HepG2 (cell line): Measurements from ENCODE around the gene PRR27. TPM values are rescaled to one million over a fixed set of nuclear protein-coding genes. Genes with fewer than 3 reads are reported as not detected.

Source experiments
- FOXK1 ChIP-seq: sonication (generic); formaldehyde crosslinking; IDR thresholded peaks from 2 replicates; pipeline ENCODE4 v1.4.0; 2020; ENCODE audit warnings: low read depth, missing genetic modification reagents, borderline replicate concordance
- HCFC1 ChIP-seq: fragments of 150-350 bp; IDR thresholded peaks from 2 replicates; pipeline ENCODE4 v1.6.1; 2014; ENCODE audit warnings: low read depth, low read length
- HNF4A ChIP-seq: sonication (generic); formaldehyde crosslinking; IDR thresholded peaks from 2 replicates; pipeline ENCODE4 v1.4.0; 2020; ENCODE audit warnings: missing genetic modification reagents
- HOXA7 ChIP-seq: sonication (generic); formaldehyde crosslinking; IDR thresholded peaks from 2 replicates; pipeline ENCODE4 v1.8.1; 2022; ENCODE audit warnings: mild to moderate bottlenecking, missing genetic modification reagents, moderate library complexity
- JUN ChIP-seq: sonication (generic); formaldehyde crosslinking; IDR thresholded peaks from 2 replicates; pipeline ENCODE4 v1.4.0; 2020; ENCODE audit warnings: mild to moderate bottlenecking, missing genetic modification reagents
- JUND ChIP-seq: sonication (generic); formaldehyde crosslinking; IDR thresholded peaks from 2 replicates; pipeline ENCODE4 v1.8.0; 2022; ENCODE audit warnings: mild to moderate bottlenecking, missing genetic modification reagents
- KDM5B ChIP-seq: sonication (generic); formaldehyde crosslinking; IDR thresholded peaks from 2 replicates; pipeline ENCODE4 v1.4.0; 2020; ENCODE audit warnings: missing genetic modification reagents, mild to moderate bottlenecking, borderline replicate concordance
- NFE2L2 ChIP-seq: fragments of 150-350 bp; IDR thresholded peaks from 2 replicates; pipeline ENCODE4 v1.6.1; 2014; ENCODE audit warnings: low read length
- PPARG ChIP-seq: conservative IDR thresholded peaks from 2 replicates; pipeline ENCODE4 v1.6.1; 2016; ENCODE audit warnings: missing biosample characterization, missing genetic modification reagents
- REXO4 ChIP-seq: sonication (generic); formaldehyde crosslinking; IDR thresholded peaks from 2 replicates; pipeline ENCODE4 v1.8.0; 2022; ENCODE audit warnings: missing genetic modification reagents, mild to moderate bottlenecking, borderline replicate concordance
- SALL1 ChIP-seq: sonication (generic); formaldehyde crosslinking; IDR thresholded peaks from 2 replicates; pipeline ENCODE4 v1.8.0; 2022; ENCODE audit warnings: mild to moderate bottlenecking, missing genetic modification reagents
- SAP130 ChIP-seq: IDR thresholded peaks from 2 replicates; pipeline ENCODE4 v1.6.1; 2016; ENCODE audit warnings: low read depth
- SATB2 ChIP-seq: sonication (generic); formaldehyde crosslinking; IDR thresholded peaks from 2 replicates; pipeline ENCODE4 v1.5.0; 2020; ENCODE audit warnings: missing genetic modification reagents
- SIX4 ChIP-seq: sonication (generic); formaldehyde crosslinking; IDR thresholded peaks from 2 replicates; pipeline ENCODE4 v1.4.0; 2020; ENCODE audit warnings: missing genetic modification reagents
- SOX5 ChIP-seq: IDR thresholded peaks from 2 replicates; pipeline ENCODE4 v1.6.1; 2016; ENCODE audit warnings: borderline replicate concordance
- TBX2 ChIP-seq: sonication (generic); formaldehyde crosslinking; IDR thresholded peaks from 2 replicates; pipeline ENCODE4 v1.5.0; 2020; ENCODE audit warnings: missing genetic modification reagents, mild to moderate bottlenecking, borderline replicate concordance
- TOPORS ChIP-seq: sonication (generic); formaldehyde crosslinking; IDR thresholded peaks from 2 replicates; pipeline ENCODE4 v1.8.0; 2023; ENCODE audit warnings: mild to moderate bottlenecking, missing genetic modification reagents
- TP53 ChIP-seq: sonication (generic); formaldehyde crosslinking; conservative IDR thresholded peaks from 2 replicates; pipeline ENCODE4 v1.4.0; 2020; ENCODE audit warnings: missing genetic modification reagents
- ZBTB20 ChIP-seq: sonication (generic); formaldehyde crosslinking; IDR thresholded peaks from 2 replicates; pipeline ENCODE4 v1.8.1; 2023; ENCODE audit warnings: missing genetic modification reagents, low read depth, mild to moderate bottlenecking, borderline replicate concordance
- ZNF652 ChIP-seq: IDR thresholded peaks from 2 replicates; pipeline ENCODE4 v1.6.1; 2016; ENCODE audit warnings: low read depth, borderline replicate concordance
- polyA plus RNA-seq, 8 experiments: library from polyadenylated mRNA; depleted of rRNA in 3 of 8; stranded (reverse) in 7 of 8; unstranded in 1 of 8; fragments of >200 nt; fragmentation: Illumina TruSeq in 4 of 8; extraction: Trizol in 4 of 8; gene quantifications; 2 replicates each; pipeline versions ENCODE4 v1.2.1 to v1.2.3, GENCODE V29; 2011 to 2016; ENCODE audit warnings: low read depth in 4 of 8, missing spikeins in 1 of 8, mixed read lengths in 1 of 8; ENCODE audit not compliant: insufficient read depth in 1 of 8
- total RNA-seq, 5 experiments: library from RNA; depleted of rRNA; stranded (reverse); fragments of >200 nt; fragmentation: Illumina TruSeq; extraction: Trizol; gene quantifications; 2 replicates each; pipeline ENCODE4 v1.2.3, GENCODE V29; 2016; ENCODE audit warnings: low read depth in 1 of 5
- TF ChIP-seq, protein P1 (sequence below), 2 experiments: IDR thresholded peaks; 2 replicates each; pipeline ENCODE4 v1.6.1; 2011 to 2012; ENCODE audit warnings: low read length in 2 of 2, borderline replicate concordance in 1 of 2, low read depth in 1 of 2, mild to moderate bottlenecking in 1 of 2, moderate library complexity in 1 of 2
- TF ChIP-seq, protein P2 (sequence below): sonication (generic); formaldehyde crosslinking; IDR thresholded peaks from 2 replicates; pipeline ENCODE4 v1.4.0; 2020; ENCODE audit warnings: missing genetic modification reagents
- TF ChIP-seq, protein P3 (sequence below): sonication (generic); formaldehyde crosslinking; IDR thresholded peaks from 2 replicates; pipeline ENCODE4 v1.8.1; 2023; ENCODE audit warnings: mild to moderate bottlenecking, missing genetic modification reagents
- TF ChIP-seq, protein P4 (sequence below): sonication (generic); formaldehyde crosslinking; conservative IDR thresholded peaks from 2 replicates; pipeline ENCODE4 v1.8.0; 2022; ENCODE audit warnings: low read depth, missing genetic modification reagents

The PRR27 gene
- total and polyA plus RNA-seq, 2 of the 13 experiments (the other 11 are each of a cell fraction or from before 2014, with no cell fraction given): not detected

DNA sequence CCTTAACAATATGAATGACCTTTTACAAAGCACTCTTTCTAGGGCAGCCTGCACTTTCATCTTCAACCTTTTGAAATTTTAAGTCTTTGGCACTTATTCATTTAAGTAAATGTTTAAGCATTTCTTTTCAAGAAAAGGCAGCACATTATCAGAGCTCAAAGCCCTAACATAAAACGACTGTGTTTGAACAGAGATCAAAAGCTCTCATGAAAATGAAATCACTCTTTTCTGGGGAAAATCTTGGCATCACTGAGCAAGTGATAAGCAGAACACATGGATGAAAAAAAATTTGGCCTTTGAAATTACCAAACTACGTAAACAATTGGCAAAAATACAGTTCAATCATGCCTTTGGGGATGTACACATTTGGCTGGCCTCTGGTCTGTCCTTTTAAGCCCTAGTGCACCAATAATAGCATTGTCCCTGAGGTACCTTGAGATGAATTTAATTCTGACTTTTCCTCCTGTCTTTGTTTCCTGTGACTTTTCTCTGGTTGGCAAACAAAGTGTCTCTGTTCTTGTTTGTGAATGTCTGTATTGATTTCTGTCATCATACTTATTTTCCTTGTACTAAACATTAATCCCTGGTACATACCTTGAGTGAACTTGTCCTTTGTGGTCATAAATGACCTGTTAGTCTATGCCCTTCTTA is 28.6 kb downstream of the PRR27 start (continued):
- TF ChIP-seq, protein P1, sequence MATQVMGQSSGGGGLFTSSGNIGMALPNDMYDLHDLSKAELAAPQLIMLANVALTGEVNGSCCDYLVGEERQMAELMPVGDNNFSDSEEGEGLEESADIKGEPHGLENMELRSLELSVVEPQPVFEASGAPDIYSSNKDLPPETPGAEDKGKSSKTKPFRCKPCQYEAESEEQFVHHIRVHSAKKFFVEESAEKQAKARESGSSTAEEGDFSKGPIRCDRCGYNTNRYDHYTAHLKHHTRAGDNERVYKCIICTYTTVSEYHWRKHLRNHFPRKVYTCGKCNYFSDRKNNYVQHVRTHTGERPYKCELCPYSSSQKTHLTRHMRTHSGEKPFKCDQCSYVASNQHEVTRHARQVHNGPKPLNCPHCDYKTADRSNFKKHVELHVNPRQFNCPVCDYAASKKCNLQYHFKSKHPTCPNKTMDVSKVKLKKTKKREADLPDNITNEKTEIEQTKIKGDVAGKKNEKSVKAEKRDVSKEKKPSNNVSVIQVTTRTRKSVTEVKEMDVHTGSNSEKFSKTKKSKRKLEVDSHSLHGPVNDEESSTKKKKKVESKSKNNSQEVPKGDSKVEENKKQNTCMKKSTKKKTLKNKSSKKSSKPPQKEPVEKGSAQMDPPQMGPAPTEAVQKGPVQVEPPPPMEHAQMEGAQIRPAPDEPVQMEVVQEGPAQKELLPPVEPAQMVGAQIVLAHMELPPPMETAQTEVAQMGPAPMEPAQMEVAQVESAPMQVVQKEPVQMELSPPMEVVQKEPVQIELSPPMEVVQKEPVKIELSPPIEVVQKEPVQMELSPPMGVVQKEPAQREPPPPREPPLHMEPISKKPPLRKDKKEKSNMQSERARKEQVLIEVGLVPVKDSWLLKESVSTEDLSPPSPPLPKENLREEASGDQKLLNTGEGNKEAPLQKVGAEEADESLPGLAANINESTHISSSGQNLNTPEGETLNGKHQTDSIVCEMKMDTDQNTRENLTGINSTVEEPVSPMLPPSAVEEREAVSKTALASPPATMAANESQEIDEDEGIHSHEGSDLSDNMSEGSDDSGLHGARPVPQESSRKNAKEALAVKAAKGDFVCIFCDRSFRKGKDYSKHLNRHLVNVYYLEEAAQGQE (IDR thresholded peaks at IDR 0.05; ENCODE audit: borderline replicate concordance in 1 of 2, low read depth in 1 of 2, low read length in 2 of 2): peak in 1 of 2 experiments; percentile 65; a peak in 2 of 4 replicates
- TF ChIP-seq SOX5: peak; percentile 95; the same call in 1 of the 2 replicates
- TF ChIP-seq FOXK1 (CRISPR knock-in tag): peak; percentile 58; the same call in 1 of the 2 replicates
- peak; percentile 77 for TF ChIP-seq HNF4A (CRISPR knock-in tag)
- TF ChIP-seq, protein P2, sequence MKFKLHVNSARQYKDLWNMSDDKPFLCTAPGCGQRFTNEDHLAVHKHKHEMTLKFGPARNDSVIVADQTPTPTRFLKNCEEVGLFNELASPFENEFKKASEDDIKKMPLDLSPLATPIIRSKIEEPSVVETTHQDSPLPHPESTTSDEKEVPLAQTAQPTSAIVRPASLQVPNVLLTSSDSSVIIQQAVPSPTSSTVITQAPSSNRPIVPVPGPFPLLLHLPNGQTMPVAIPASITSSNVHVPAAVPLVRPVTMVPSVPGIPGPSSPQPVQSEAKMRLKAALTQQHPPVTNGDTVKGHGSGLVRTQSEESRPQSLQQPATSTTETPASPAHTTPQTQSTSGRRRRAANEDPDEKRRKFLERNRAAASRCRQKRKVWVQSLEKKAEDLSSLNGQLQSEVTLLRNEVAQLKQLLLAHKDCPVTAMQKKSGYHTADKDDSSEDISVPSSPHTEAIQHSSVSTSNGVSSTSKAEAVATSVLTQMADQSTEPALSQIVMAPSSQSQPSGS (CRISPR knock-in tag): peak; percentile 87
- TF ChIP-seq, protein P3, sequence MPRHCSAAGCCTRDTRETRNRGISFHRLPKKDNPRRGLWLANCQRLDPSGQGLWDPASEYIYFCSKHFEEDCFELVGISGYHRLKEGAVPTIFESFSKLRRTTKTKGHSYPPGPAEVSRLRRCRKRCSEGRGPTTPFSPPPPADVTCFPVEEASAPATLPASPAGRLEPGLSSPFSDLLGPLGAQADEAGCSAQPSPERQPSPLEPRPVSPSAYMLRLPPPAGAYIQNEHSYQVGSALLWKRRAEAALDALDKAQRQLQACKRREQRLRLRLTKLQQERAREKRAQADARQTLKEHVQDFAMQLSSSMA (CRISPR knock-in tag): no peak
- TF ChIP-seq REXO4 (CRISPR knock-in tag): no peak
- TF ChIP-seq SAP130: peak; percentile 65
- no peak for TF ChIP-seq TOPORS (CRISPR knock-in tag)
- TF ChIP-seq SATB2: 0 out of 2 replicates have a peak, but pooled peaks have one; percentile 48
- peak; percentile 36 for TF ChIP-seq SIX4 (CRISPR knock-in tag)
- peak; percentile 52; the same call in 1 of the 2 replicates for TF ChIP-seq JUND
- TF ChIP-seq ZBTB20 (CRISPR knock-in tag): peak; percentile 56
- TF ChIP-seq, protein P4, sequence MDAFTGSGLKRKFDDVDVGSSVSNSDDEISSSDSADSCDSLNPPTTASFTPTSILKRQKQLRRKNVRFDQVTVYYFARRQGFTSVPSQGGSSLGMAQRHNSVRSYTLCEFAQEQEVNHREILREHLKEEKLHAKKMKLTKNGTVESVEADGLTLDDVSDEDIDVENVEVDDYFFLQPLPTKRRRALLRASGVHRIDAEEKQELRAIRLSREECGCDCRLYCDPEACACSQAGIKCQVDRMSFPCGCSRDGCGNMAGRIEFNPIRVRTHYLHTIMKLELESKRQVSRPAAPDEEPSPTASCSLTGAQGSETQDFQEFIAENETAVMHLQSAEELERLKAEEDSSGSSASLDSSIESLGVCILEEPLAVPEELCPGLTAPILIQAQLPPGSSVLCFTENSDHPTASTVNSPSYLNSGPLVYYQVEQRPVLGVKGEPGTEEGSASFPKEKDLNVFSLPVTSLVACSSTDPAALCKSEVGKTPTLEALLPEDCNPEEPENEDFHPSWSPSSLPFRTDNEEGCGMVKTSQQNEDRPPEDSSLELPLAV (CRISPR knock-in tag): no peak
- no peak for TF ChIP-seq HOXA7
- peak; percentile 77; the same call in 1 of the 2 replicates for TF ChIP-seq SALL1 (CRISPR knock-in tag)
- TF ChIP-seq NFE2L2: no peak
- peak; percentile 67; the same call in 1 of the 2 replicates for TF ChIP-seq ZNF652 (CRISPR knock-in tag)
- peak; percentile 62; the same call in 1 of the 2 replicates for TF ChIP-seq PPARG (CRISPR knock-in tag)
- TF ChIP-seq JUN: peak; percentile 85
- no peak for TF ChIP-seq KDM5B (CRISPR knock-in tag)
- TF ChIP-seq TBX2 (CRISPR knock-in tag): peak; percentile 89
- no peak for TF ChIP-seq HCFC1
- TF ChIP-seq TP53 (CRISPR knock-in tag): peak; percentile 65; the same call in 1 of the 2 replicates
